ENCODE data around the gene CMSS1.
A peak's percentile ranks its signal among the peaks of the same experiment; 100 is the strongest.

Gene CMSS1

GRCh38 chr3:100067589-100067988, 249.9 kb downstream of the CMSS1 start:
- TF ChIP-seq CTCF (IDR thresholded peaks at IDR 0.05; ENCODE audit: low read length) (no peak), EZH2 (optimal IDR thresholded peaks at IDR 0.05; ENCODE audit: low read depth, low read length) (no peak), EZH2phosphoT487 (IDR thresholded peaks at IDR 0.05; ENCODE audit: low read length) (no peak)
- H3K9ac ChIP-seq (ENCODE audit: low read length), result no peak overlapping the region

GRCh38 chr3:100068826-100069225, 251.2 kb downstream of the CMSS1 start:
- Histone ChIP-seq H3K4me1 (ENCODE audit: low read length) (peaks cover 11% of the 10 kb centered on the region), H3K4me2 (ENCODE audit: low read depth, low read length) (0 out of 2 replicates have a peak overlapping the region, but pooled peaks have one; percentile 10), H3K4me3 (ENCODE audit: low read length) (no peak overlapping the region), H3K9me3 (replicated peaks; ENCODE audit: insufficient read depth, low read length) (no peaks in the 10 kb centered on the region), H3K27me3 (replicated peaks; ENCODE audit: insufficient read depth, low read length) (no peaks in the 10 kb centered on the region), H3K9me2 (replicated peaks; ENCODE audit: insufficient read depth, low read length) (no peaks in the 10 kb centered on the region), H3K9ac (ENCODE audit: low read length) (no peak overlapping the region), H3K79me2 (ENCODE audit: low read length) (no peaks in the 10 kb centered on the region), H4K20me1 (ENCODE audit: insufficient read depth, low read length) (no peaks in the 10 kb centered on the region), H3K27ac (ENCODE audit: low read length) (no peak overlapping the region), H2AFZ (ENCODE audit: low read length) (no peak overlapping the region), H3F3A (ENCODE audit: insufficient read depth, low read length) (no peaks in the 10 kb centered on the region), H3K36me3 (replicated peaks; ENCODE audit: insufficient read depth, low read length) (no peaks in the 10 kb centered on the region)
- no peak for TF ChIP-seq EZH2 (optimal IDR thresholded peaks at IDR 0.05; ENCODE audit: low read depth, low read length)
- TF ChIP-seq EZH2phosphoT487 (IDR thresholded peaks at IDR 0.05; ENCODE audit: low read length), result no peak
- peak; percentile 78 for TF ChIP-seq CTCF (IDR thresholded peaks at IDR 0.05; ENCODE audit: low read length)
- peak; percentile 76 for DNase-seq

More at GRCh38 chr3:100067589-100067988, 249.9 kb downstream of the CMSS1 start:
- Histone ChIP-seq H3K27ac (ENCODE audit: low read length) (no peak overlapping the region), H4K20me1 (ENCODE audit: insufficient read depth, low read length) (no peaks in the 10 kb centered on the region), H3K4me1 (ENCODE audit: low read length) (no peaks in the 10 kb centered on the region), H2AFZ (ENCODE audit: low read length) (no peak overlapping the region), H3K27me3 (replicated peaks; ENCODE audit: insufficient read depth, low read length) (no peaks in the 10 kb centered on the region), H3K36me3 (replicated peaks; ENCODE audit: insufficient read depth, low read length) (no peaks in the 10 kb centered on the region), H3K4me3 (ENCODE audit: low read length) (no peak overlapping the region), H3K9me3 (replicated peaks; ENCODE audit: insufficient read depth, low read length) (no peaks in the 10 kb centered on the region), H3K4me2 (ENCODE audit: low read depth, low read length) (no peak overlapping the region), H3K79me2 (ENCODE audit: low read length) (no peaks in the 10 kb centered on the region), H3K9me2 (replicated peaks; ENCODE audit: insufficient read depth, low read length) (no peaks in the 10 kb centered on the region), H3F3A (ENCODE audit: insufficient read depth, low read length) (no peaks in the 10 kb centered on the region)
- no peak for DNase-seq

GRCh38 chr3:100069472-100069871, 251.8 kb downstream of the CMSS1 start:
- Histone ChIP-seq H3F3A (ENCODE audit: insufficient read depth, low read length) (no peaks in the 10 kb centered on the region), H3K9ac (ENCODE audit: low read length) (no peak overlapping the region), H2AFZ (ENCODE audit: low read length) (no peak overlapping the region), H3K4me2 (ENCODE audit: low read depth, low read length) (no peak overlapping the region), H3K4me3 (ENCODE audit: low read length) (no peak overlapping the region), H3K79me2 (ENCODE audit: low read length) (no peaks in the 10 kb centered on the region), H3K9me2 (replicated peaks; ENCODE audit: insufficient read depth, low read length) (no peaks in the 10 kb centered on the region), H3K27me3 (replicated peaks; ENCODE audit: insufficient read depth, low read length) (no peaks in the 10 kb centered on the region), H3K27ac (ENCODE audit: low read length) (no peak overlapping the region), H3K4me1 (ENCODE audit: low read length) (peaks cover 16% of the 10 kb centered on the region), H3K36me3 (replicated peaks; ENCODE audit: insufficient read depth, low read length) (no peaks in the 10 kb centered on the region), H4K20me1 (ENCODE audit: insufficient read depth, low read length) (no peaks in the 10 kb centered on the region), H3K9me3 (replicated peaks; ENCODE audit: insufficient read depth, low read length) (no peaks in the 10 kb centered on the region)
- TF ChIP-seq EZH2 (optimal IDR thresholded peaks at IDR 0.05; ENCODE audit: low read depth, low read length) (no peak), CTCF (IDR thresholded peaks at IDR 0.05; ENCODE audit: low read length) (no peak), EZH2phosphoT487 (IDR thresholded peaks at IDR 0.05; ENCODE audit: low read length) (no peak)
- no peak for DNase-seq

Measured in MM.1S (cell line).